ENCODE data around the gene FKBP11.

FKBP11 gene

DNA sequence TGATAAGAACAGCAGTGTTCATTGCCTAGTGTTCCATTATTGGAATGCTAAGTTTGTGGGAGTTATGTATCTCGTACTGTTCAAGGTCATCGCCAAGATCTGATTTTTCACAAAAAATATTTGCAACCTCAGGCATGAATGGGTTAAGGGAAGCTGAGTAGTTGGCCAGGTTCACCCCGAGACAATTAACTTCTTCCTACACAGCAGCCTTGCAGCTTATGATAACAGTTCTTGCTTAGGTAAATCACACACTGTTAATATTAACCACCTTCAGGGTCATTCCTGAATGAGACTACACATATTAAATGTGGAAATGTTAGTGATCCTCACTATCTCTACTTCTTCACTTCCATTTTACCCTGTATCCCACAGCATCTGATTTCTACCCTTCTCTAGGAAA is 18.0 kb downstream of the FKBP11 start:
- DNase-seq (ENCODE audit: low spot score): no peak
- TF ChIP-seq, protein P1, sequence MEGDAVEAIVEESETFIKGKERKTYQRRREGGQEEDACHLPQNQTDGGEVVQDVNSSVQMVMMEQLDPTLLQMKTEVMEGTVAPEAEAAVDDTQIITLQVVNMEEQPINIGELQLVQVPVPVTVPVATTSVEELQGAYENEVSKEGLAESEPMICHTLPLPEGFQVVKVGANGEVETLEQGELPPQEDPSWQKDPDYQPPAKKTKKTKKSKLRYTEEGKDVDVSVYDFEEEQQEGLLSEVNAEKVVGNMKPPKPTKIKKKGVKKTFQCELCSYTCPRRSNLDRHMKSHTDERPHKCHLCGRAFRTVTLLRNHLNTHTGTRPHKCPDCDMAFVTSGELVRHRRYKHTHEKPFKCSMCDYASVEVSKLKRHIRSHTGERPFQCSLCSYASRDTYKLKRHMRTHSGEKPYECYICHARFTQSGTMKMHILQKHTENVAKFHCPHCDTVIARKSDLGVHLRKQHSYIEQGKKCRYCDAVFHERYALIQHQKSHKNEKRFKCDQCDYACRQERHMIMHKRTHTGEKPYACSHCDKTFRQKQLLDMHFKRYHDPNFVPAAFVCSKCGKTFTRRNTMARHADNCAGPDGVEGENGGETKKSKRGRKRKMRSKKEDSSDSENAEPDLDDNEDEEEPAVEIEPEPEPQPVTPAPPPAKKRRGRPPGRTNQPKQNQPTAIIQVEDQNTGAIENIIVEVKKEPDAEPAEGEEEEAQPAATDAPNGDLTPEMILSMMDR (IDR thresholded peaks at IDR 0.05; ENCODE audit: extremely low read depth, missing control alignments): no peak

DNA sequence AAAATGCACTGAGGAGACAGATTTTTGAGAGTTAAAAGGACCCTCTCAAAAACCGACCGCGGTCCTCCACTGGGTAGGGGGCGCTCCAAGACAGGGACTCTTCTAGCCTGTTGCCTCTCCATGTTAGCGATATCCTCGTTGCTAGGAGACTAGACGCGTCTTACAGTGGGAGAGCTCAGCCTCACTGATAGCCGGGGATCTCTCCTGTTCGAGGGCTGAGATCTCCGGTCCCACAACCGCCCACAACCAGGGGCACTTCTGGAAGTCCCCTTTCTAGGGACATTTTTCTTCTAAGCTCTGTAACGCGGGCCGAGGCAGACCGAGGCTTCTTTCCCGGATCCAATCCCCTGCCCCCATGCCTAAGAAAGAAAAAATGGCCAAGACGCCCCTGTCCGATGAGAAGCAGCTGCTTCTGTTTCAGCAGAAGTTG is 21.3 kb downstream of the FKBP11 start:
- DNase-seq (ENCODE audit: low spot score): peak; percentile 85
- TF ChIP-seq, protein P1 (IDR thresholded peaks at IDR 0.05; ENCODE audit: extremely low read depth, missing control alignments): peak; percentile 70

DNA sequence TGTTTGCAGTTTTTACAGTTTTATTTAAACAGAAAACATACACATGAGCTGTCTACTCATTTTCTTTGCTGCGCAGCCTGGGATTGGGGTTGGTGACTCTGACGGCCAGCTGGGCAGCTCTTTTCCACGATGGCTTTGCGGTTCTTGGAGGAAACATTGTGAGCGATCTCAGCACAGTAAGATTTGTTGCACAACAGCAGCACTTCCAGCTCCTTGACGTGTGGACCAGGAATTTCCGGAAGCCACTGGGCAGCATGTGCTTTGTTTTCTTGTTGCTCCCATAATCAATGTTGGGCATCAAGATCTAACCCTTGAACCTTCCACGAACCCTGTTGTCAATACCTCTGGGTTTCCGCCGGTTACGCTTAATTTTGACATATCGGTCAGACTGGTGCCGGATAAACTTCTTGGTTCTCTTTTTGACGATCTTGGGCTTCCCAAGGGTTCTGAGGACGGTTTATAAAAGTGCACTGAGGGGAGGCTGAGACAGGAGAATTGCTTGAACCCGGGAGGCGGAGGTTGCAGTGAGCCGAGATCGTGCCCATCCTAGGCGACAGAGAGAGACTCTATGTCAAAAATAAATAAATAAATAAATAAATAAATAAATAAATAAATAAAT is 21.8 kb downstream of the FKBP11 start:
- DNase-seq (ENCODE audit: low spot score): no peak
- TF ChIP-seq, protein P1 (IDR thresholded peaks at IDR 0.05; ENCODE audit: extremely low read depth, missing control alignments): no peak

DNA sequence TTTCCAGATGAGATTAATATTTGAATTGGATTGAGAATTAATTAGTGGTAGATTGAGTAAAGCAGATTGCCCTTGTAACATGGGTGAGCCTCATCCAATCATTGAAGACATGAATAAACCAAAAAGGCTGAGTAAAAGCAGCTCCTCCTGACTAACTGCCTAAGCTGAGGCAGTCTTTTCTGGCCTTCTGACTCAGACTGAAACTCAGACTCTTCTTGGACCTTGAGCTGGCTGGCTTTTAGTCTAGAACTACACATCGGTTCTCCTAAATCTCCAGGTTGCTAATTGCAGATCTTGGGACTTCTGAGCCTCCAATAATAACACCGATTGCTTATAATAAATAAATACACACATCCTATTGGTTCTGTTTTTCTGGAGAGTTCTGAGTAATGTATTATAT is 24.0 kb downstream of the FKBP11 start:
- peak; percentile 70 for DNase-seq (ENCODE audit: low spot score)
- TF ChIP-seq, protein P1 (IDR thresholded peaks at IDR 0.05; ENCODE audit: extremely low read depth, missing control alignments): no peak

DNA sequence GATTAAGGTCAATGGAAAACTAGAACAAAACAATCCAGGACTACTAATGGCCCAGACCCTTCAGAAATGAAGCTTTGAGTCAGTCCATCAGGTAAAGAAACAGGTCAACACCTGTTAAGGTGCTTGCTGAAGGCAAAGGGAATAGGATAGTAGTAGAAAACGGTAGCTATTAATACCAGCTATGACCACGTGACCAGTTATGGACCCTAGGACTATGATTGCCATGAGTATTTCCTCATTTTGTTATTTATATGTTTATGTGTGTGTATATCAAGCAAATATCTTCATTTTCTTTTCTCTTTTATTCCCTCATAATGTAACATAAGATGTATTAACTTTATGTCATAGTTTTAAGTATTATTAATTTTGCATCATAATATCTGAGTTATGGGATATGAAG is 25.6 kb downstream of the FKBP11 start:
- TF ChIP-seq, protein P1 (IDR thresholded peaks at IDR 0.05; ENCODE audit: extremely low read depth, missing control alignments): no peak
- DNase-seq (ENCODE audit: low spot score): no peak

DNA sequence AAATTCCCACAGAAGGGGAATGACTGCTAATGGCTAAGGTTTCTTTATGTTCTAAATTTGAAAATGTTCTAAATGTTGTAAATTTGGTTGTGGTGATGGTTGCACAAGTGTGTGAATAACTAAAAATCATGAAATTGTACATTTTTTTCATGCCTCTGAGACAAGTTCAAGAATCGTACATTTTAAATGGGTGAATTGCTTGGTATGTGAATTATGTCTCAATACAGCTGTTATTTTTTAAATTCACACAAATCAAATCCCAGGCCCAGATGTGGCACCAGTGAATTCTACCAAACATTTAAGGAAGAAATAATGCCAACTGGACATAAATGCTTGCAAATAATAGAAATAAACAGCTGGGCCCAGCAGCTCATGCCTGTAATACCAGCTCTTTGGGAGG is 31.0 kb downstream of the FKBP11 start:
- TF ChIP-seq, protein P1 (IDR thresholded peaks at IDR 0.05; ENCODE audit: extremely low read depth, missing control alignments): no peak
- no peak for DNase-seq (ENCODE audit: low spot score)

DNA sequence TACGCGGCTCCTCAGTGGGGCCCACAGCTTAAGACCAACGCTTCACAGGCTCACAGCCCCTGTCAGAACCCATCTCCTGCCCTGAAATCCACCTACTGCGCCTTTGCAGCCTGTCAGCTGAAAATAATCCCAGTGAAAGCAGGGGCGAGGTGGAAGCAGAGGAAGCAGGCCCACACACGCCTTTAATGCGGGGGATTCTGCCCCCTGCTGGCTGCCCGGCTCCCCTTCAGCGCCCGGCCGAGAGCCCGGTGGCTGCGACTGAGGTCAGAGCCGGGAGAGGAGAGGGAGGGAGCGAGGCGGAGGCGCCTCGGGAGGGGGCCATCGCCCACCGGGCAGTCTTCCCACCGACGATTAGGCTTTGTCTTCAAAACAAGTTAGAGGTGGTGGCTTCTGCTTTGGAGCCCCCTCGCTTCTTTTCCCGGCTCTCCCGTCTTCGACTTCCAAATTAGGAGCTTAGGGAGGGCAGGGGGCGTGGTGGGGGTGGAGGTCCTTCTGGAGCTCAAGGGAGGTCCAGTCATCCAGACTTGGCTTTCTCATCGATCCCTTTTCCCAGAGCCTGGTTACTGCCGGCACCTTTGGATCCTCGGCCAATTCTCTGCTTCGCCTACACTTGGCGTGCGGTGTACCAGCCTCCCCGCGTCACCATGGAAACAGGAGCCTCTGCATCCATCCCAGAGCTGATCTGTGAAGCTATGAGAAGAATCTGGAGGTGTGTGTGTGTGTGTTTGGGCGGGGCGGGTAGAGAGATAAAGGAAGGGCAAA is 34.5 kb downstream of the FKBP11 start:
- TF ChIP-seq, protein P1 (IDR thresholded peaks at IDR 0.05; ENCODE audit: extremely low read depth, missing control alignments): peak; percentile 93
- peak; percentile 71 for DNase-seq (ENCODE audit: low spot score)

Measured in GM20000 (cell line).